Endothelial cell (in vitro differentiated cells): ENCODE data around the gene IQGAP2. TPM values are rescaled to one million over a fixed set of nuclear protein-coding genes. Genes with fewer than 3 reads are reported as not detected.
"Not testable (repeated sequence)": the region's sequence is repeated elsewhere in the genome, so short reads cannot be mapped to it uniquely, and the experiment has no call there.

ENCODE experiments used
- DNase-seq: peaks from one replicate; pipeline ENCODE4 v3.0.0; 2021; ENCODE audit warnings: low spot score
- H3K27ac Mint-ChIP-seq: one replicate; pipeline ENCODE4 v1.8.0; 2021; ENCODE audit warnings: mixed read lengths, inconsistent platforms; ENCODE audit not compliant: unreplicated experiment
- H3K27me3 Mint-ChIP-seq: one replicate; pipeline ENCODE4 v1.8.0; 2021; ENCODE audit warnings: mild to moderate bottlenecking, moderate library complexity, mixed read lengths, inconsistent platforms; ENCODE audit not compliant: unreplicated experiment
- H3K36me3 Mint-ChIP-seq: one replicate; pipeline ENCODE4 v1.8.0; 2021; ENCODE audit warnings: mild to moderate bottlenecking, low read depth, mixed read lengths, inconsistent platforms; ENCODE audit not compliant: unreplicated experiment
- H3K4me1 Mint-ChIP-seq: one replicate; pipeline ENCODE4 v1.8.0; 2021; ENCODE audit warnings: mild to moderate bottlenecking, mixed read lengths, inconsistent platforms; ENCODE audit not compliant: unreplicated experiment
- H3K4me3 Mint-ChIP-seq: one replicate; pipeline ENCODE4 v1.8.0; 2021; ENCODE audit warnings: mild to moderate bottlenecking, mixed read lengths, inconsistent platforms; ENCODE audit not compliant: unreplicated experiment
- H3K9me3 Mint-ChIP-seq: one replicate; pipeline ENCODE4 v1.8.0; 2021; ENCODE audit warnings: mixed read lengths, inconsistent platforms; ENCODE audit not compliant: unreplicated experiment
- CTCF ChIP-seq: fragments of 200-600 bp; sonication (generic); IDR thresholded peaks from one replicate; pipeline ENCODE4 v1.5.0; 2021; ENCODE audit warnings: antibody characterized with exemption; ENCODE audit not compliant: unreplicated experiment
- total RNA-seq: library from RNA; stranded (reverse); fragmentation: NEBNext Ultra II Directional; extraction: Animal tissue kit (Norgen Biotek cat#: 25700); gene quantifications from one replicate; pipeline ENCODE4 v1.2.1, GENCODE V29; 2021; ENCODE audit not compliant: unreplicated experiment

IQGAP2 gene
- total RNA-seq, 1 donor from 2014 or later = 43.4 TPM

GRCh38 chr5:76433261-76433660 lies 30.2 kb downstream of the IQGAP2 start:
- H3K9me3 Mint-ChIP-seq = no peaks in the 10 kb centered on the region
- H3K27ac Mint-ChIP-seq = no peak overlapping the region
- H3K4me3 Mint-ChIP-seq = no peak overlapping the region
- no peak for DNase-seq
- peaks cover 4% of the 10 kb centered on the region for H3K4me1 Mint-ChIP-seq
- H3K27me3 Mint-ChIP-seq = no peaks in the 10 kb centered on the region
- no peaks in the 10 kb centered on the region for H3K36me3 Mint-ChIP-seq
- no peak for TF ChIP-seq CTCF

- H3K36me3 Mint-ChIP-seq, H3K4me1 Mint-ChIP-seq, H3K4me3 Mint-ChIP-seq, H3K27ac Mint-ChIP-seq, DNase-seq, H3K9me3 Mint-ChIP-seq, H3K27me3 Mint-ChIP-seq: not testable (repeated sequence)
Observed at GRCh38 chr5:76437507-76437906, 34.4 kb downstream of the IQGAP2 start.

- peak overlapping the region; percentile 19 for H3K27ac Mint-ChIP-seq
Observed at GRCh38 chr5:76438025-76438424, 34.9 kb downstream of the IQGAP2 start.

GRCh38 chr5:76439201-76439600 lies 36.1 kb downstream of the IQGAP2 start:
- H3K4me1 Mint-ChIP-seq = peaks cover 9% of the 10 kb centered on the region
- no peaks in the 10 kb centered on the region for H3K36me3 Mint-ChIP-seq
- no peak overlapping the region for H3K27ac Mint-ChIP-seq
- no peak for DNase-seq
- H3K4me3 Mint-ChIP-seq = no peak overlapping the region
- H3K27me3 Mint-ChIP-seq = no peaks in the 10 kb centered on the region
- no peaks in the 10 kb centered on the region for H3K9me3 Mint-ChIP-seq
- TF ChIP-seq CTCF = no peak

More at GRCh38 chr5:76438025-76438424, 34.9 kb downstream of the IQGAP2 start:
- H3K4me1 Mint-ChIP-seq = peaks cover 9% of the 10 kb centered on the region
- no peaks in the 10 kb centered on the region for H3K36me3 Mint-ChIP-seq
- H3K9me3 Mint-ChIP-seq = no peaks in the 10 kb centered on the region
- no peak for DNase-seq
- H3K27me3 Mint-ChIP-seq = no peaks in the 10 kb centered on the region
- no peak for TF ChIP-seq CTCF
- H3K4me3 Mint-ChIP-seq = no peak overlapping the region

GRCh38 chr5:76439929-76440328 lies 36.8 kb downstream of the IQGAP2 start:
- H3K36me3 Mint-ChIP-seq = no peaks in the 10 kb centered on the region
- no peaks in the 10 kb centered on the region for H3K9me3 Mint-ChIP-seq
- peaks cover 9% of the 10 kb centered on the region for H3K4me1 Mint-ChIP-seq
- TF ChIP-seq CTCF = no peak
- DNase-seq = no peak
- no peak overlapping the region for H3K27ac Mint-ChIP-seq
- no peak overlapping the region for H3K4me3 Mint-ChIP-seq
- no peaks in the 10 kb centered on the region for H3K27me3 Mint-ChIP-seq

GRCh38 chr5:76441101-76441500 lies 38.0 kb downstream of the IQGAP2 start:
- Mint-ChIP-seq H3K27ac (no peak overlapping the region), H3K36me3 (no peaks in the 10 kb centered on the region), H3K9me3 (no peaks in the 10 kb centered on the region), H3K27me3 (no peaks in the 10 kb centered on the region), H3K4me1 (peaks cover 15% of the 10 kb centered on the region), H3K4me3 (no peak overlapping the region)
- no peak for DNase-seq
- no peak for TF ChIP-seq CTCF
